ENCODE results near the gene ZSWIM8.

Gene ZSWIM8

DNA sequence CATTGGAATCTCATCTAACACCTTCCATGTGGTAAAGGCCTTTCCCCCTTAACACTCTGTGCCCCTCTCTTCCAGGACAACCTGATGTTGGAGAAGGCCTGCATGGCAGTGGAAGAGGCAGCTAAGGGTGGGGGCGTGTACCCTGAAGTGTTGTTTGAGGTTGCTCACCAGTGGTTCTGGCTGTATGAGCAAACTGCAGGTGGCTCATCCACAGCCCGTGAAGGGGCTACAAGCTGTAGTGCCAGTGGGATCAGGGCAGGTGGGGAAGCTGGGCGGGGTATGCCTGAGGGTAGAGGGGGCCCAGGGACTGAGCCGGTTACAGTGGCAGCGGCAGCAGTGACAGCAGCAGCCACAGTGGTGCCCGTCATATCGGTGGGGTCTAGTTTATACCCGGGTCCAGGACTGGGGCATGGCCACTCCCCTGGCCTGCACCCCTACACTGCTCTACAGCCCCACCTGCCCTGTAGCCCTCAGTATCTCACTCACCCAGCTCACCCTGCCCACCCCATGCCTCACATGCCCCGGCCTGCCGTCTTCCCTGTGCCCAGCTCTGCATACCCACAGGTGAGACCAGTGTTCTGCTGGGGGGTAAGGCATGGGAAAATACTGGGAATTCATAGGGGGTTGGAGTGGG lies 13.6 kb downstream of the ZSWIM8 start:
- no peak for DNase-seq

DNA sequence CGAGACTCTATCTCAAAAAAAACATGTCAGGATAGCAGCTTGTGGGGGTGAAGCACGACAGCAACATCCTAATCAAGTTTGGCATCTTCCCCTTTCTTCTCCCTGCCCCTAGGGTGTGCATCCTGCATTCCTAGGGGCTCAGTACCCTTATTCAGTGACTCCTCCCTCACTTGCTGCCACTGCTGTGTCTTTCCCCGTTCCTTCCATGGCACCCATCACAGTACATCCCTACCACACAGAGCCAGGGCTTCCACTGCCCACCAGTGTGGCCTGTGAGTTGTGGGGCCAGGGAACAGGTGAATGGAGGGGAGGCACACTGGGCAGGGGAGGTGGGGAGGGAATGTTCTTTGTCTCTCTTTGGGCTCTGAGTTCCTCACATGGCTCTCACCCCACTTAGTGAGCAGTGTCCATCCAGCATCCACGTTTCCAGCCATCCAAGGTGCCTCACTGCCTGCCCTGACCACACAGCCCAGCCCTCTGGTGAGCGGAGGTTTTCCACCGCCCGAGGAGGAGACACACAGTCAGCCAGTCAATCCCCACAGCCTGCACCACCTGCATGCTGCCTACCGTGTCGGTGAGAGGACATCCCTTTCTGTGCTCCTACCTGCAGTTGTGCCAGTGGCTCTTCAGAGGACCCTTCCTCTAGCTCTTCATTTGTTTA lies 14.6 kb downstream of the ZSWIM8 start:
- no peak for DNase-seq

DNA sequence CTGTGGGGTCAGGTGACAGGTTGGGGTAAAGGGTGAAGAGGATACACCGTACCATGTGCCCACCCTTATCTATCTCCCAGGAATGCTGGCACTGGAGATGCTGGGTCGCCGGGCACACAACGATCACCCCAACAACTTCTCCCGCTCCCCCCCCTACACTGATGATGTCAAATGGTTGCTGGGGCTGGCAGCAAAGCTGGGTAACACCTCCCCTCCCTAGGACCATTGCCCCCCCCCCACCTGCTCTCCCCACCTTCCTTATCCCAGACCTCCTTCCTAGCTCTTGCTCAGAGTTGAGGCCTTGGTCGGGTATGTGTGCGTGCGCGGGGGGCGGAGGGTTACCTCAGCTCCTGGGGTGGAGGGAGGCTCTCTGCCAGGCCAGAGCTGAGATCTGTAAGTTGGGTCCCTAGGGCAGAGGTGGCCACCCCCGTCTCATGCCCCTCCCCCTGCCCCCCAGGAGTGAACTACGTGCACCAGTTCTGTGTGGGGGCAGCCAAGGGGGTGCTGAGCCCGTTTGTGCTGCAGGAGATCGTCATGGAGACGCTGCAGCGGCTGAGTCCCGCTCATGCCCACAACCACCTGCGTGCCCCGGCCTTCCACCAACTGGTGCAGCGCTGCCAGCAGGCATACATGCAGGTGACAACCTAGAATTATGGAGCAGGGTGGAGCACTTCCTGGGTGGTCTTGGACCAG lies 15.3 kb downstream of the ZSWIM8 start:
- no peak for DNase-seq

DNA sequence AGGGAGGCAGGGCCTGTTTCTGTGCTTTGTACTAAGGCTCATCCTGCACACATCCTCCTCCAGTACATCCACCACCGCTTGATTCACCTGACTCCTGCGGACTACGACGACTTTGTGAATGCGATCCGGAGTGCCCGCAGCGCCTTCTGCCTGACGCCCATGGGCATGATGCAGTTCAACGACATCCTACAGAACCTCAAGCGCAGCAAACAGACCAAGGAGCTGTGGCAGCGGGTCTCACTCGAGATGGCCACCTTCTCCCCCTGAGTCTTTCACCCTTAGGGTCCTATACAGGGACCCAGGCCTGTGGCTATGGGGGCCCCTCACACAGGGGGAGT lies 15.8 kb downstream of the ZSWIM8 start:
- DNase-seq, result no peak

DNA sequence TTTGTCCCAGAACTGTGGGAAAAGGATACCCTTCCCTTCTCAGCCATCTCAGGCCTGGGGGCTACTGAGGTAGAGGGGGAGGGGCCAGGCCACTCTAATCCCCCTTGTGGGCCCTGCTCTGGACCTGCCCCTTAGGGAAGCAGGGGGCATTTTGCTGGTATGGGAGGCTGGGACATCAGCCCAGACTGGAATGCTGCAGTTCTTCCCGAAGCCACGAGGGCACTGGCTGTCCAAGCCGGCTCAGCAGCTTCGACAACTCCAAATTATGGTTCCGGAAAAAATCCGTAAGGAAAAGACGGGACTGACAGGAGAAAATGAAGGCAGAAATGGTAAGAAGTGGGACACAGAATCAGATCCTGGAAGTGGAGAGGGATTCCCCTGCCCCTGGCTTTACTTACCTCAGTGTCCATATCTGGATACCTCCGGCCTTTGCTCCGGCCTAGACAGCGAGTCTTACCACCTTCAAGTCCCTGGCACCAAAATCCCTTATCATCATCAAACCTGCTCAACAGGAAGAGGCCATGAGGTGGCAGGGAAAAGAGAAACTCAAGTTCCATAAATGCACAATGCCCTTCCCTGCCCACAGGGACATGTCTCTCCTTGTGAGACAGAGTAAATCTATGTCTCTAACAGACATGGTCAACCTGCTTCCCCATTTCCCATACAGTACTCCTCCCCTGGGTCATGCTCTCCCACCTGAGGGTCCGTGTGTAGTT lies 17.0 kb downstream of the ZSWIM8 start:
- no peak for DNase-seq

DNA sequence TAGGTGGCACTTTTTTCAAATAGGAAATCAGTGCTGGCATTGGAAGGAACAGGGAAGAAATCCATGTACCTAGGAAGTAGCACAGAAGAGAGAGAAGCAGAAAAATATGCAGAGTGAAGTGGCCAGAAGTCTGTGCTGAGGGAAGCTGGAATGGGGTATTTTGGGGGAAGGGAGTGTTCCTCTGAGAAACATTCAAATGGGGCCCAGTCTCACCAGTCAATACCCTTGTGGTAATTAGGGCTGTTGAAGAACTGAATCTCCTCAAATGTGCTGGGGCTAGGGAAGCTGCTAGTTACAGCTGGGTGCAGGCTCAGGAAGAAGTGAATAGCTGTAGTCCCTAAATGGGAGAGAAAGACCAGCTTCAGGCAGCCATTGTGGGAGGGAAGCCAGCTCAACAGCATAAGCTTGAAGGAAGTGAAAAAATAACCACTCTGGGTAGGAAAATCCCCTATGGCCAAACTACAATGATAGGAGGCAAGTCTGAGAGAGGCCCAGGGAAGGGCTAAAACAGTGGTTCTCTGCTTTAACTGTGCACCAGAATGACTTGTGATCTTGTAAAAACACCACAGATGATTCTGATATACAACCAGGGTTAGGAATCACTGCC lies 18.4 kb downstream of the ZSWIM8 start:
- DNase-seq, result peak; percentile 34

DNA sequence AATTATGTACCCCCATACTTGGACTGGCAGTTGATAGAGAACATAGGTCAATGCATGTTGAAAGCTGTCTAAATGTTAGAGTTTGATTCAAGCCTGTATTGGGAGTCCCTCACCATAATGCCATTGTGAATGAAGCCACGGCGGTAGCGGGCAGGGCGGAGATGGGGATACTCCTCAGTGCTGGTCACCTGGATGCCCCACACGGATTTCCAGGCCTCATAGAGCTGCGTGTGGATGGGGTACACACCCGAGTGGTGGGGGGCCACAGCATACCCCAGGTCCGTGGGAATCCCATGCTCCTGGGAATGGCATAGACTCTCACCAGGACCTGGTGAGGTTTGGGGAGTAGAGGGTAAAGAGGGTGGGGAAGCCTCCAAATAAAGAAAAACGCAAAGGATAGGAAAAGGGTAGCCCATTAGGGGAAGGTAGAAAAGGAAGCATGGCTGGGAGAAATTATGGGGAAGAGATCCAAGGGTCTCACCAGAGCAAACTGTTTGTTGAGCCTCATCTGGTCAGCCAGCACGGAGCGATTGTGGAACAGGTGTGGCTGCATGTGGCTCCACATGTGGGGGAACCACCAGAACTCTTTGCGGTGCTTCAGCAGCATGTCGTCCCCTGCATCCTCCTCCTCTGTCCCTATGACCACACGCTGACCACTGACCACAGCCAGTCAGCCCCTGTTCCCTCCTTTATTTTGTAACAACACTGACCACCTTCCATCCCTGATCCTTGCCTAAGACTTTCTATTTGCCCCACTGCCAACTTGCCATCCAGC lies 21.0 kb downstream of the ZSWIM8 start:
- no peak for DNase-seq

DNA sequence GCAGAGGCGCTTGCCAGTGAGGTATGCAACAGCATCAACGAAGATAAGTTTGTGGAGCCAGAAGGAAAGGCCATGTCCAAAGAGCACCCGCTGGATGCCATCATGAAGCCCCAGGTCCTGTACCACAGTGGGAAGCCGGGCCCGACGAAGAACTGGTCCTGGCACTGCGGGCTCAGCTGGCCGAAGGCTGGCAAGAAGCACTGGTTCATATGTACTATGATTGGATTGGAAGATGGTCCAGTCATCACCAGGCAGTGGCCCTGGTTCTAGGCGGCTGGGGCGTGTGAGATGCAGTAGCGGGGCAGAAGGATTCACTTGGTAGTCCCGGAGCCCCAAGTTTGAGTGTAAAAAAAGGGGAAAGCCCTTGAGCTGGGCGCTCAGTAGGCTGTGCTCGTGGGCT lies 22.1 kb downstream of the ZSWIM8 start:
- DNase-seq, result no peak

DNA sequence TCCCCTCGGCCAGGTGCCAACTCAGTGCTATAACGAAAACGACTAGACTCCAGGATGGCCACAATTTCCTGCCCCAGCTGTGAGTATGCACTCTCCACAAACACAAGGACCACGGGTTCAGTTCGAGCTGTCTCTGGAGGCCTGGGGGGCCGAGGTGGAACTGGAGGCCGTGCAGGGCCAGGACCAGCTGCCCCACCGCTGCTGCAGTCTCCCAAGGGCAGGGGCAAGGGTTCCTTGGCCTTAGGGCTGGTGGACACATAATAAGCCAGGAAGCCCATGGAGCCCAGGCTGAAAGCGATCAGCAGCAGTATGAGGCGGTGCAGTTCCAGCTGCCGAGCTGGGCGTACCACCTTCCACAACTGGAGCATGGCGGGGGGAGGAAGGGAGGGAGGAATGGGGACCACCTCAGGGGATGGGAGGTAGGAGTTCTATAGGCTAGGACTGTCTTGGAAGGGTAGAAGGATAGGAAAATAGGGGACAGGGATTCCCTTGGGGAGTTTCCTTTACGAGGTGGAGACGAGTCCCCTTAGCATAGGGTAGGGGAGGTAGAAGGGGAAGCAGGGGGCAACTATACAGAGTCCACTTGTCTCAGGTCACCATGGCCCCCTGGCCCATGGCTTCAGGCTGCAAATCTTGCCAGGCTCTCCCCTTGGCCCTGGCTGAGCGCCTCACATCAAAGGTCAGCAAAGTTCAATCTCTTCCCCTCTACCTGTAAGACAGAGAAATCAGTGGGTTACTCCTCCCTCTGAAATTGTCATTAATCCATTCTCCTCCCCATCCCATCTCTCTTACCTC lies 22.8 kb downstream of the ZSWIM8 start:
- DNase-seq, result no peak

DNA sequence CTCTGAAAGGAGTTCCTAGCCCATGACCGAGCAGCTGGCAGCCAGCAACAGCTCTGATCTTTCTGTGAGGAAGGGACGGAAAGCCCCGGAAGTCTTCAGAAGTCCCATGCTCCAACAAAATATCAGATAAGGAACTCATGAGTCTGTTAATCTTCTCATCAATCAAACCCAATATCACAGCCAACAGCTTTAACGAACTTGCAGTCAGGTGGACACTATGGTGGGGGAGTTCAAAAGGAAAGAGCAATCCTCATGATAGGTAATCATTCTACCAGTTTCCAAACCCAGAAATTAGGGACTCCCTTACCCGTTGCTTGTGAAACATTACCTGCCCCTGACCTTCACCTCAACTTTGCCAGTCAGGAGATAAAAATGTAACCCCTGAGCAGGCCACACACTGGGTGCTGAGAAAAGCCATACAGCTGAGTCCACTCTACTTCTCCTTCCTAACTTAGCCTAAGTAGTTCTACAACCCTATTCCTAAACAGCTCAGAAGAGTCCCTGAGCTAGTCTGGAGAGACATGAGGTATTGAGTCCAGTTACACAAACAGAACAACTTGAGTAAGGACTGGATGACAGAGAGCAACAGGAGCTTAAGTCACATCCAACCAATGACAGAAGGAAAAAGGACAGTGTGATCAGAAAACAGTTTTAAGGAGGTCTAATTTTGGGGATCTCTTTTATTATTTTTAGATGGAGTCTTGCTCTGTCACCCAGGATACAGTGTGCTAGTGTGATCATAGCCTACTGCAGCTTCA lies 23.8 kb downstream of the ZSWIM8 start:
- DNase-seq, result no peak

DNA sequence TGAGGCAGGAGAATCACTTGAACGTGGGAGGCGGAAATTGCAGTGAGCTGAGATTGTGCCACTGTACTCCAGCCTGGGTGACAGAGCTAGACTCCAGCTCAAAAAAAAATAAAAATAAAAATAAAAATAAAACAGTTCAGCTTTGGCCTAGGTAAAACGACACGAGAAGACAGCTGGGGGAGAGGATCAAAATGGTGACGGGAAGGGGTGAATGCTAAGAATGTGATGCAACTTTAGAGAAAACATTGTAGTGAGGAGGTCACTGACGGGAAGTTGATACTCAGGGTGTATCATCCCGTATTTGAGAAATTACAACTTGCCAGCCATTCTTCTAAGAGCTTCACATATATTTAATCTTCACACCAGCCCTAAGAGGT lies 24.9 kb downstream of the ZSWIM8 start:
- peak; percentile 53 for DNase-seq

DNA sequence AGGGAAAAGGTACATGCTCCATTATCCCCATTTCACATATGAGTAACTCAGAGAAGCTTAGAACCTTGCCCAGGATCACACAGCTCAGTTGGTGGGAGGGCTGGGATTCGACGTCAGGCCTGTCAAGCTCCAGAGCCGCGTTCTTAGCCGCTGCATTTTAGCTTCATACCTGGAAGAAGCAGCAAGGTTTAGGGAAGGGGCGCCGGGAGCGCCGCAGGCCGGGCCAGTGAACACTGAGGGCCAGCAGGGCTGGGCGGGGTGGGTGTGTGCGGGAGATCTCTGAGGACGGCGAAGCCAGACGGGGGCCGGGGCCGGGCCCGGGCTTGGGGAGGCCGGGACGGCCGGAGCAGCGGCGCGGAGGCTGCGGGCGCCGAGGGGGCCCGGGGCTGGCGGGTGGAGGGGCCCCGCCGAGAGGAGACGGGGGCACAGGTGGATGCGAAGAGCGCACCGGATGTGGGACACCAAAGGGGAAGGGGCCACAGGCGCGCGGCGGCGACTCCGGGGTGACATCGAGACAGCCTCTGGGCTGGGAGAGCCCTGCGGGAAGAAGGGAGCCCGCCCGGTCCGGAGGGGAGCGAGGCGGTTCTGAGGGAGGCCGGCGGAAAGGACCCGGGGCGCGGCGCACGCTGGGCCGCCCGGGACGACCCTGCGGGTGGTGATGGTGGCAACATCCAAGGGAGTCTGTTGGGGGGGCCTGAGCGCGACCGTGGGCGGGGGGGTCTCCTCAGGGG lies 25.5 kb downstream of the ZSWIM8 start:
- peak; percentile 65 for DNase-seq

DNA sequence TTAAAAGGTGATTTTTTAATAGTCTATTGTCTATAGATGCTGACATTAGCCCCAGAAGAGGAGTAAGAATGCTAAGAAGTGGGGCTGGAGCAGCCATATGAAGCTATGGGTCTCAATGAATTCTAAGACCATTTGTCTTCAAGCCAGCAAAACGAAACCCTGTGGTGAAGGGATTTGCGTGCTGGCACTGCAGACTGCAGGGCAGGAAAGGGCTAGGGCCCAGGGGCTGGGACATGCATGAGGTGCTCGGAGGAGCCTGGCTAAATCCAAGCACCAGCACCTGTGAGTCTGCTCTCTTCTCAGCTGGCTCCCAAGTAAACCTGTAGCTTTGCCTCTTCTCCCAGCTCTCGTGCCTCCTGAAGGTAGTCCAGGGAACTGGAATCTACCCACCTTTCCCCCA lies 27.3 kb downstream of the ZSWIM8 start:
- DNase-seq, result no peak

DNA sequence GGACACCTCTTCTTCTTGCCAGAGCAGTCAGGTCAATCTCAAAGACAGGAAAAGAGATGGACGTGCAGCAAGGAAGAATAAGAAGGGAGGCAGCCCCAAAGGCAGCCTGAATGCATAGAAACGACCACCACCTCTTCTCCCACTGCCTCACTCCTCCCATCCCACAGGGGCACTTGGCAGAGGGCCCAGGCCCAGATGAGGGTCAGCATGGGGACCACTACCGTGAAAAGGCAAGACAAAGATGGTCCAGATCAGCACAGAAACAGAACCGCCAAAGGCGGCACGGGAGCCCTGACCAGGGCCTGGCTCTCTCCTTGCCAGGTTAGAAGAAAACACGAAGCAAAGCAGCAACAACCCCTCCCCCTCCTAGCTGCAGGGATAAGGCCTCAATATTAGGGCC lies 27.9 kb downstream of the ZSWIM8 start:
- DNase-seq, result no peak

DNA sequence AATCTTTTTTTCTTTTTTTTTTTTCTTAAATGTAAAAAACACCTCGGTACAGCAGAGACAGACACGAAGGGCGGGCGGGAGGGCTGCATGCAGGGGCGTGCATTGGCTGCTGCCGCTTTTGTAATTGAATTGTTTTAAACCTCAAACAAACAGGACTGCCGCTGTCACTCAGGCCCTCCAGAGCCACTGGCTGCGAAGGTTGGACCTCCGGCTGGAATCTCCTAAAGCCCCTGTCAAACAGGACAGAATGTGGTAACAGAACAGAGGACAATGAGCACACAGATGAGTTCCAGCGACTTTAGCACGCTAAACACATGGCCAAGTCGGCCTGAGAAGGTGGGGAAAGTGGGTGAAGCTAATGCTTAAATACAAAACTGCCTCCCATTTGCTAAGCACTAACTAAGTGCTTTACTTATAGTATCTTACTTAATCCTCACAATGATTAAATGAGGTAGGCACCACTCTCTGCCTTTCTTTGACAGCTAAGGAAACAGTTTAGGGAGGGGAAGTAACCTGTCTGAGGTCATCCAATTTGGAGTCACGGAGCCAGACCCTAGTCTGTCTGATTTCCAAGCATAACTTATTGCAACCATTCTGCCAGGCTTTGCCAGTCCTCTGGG lies 29.0 kb downstream of the ZSWIM8 start:
- DNase-seq, result no peak

DNA sequence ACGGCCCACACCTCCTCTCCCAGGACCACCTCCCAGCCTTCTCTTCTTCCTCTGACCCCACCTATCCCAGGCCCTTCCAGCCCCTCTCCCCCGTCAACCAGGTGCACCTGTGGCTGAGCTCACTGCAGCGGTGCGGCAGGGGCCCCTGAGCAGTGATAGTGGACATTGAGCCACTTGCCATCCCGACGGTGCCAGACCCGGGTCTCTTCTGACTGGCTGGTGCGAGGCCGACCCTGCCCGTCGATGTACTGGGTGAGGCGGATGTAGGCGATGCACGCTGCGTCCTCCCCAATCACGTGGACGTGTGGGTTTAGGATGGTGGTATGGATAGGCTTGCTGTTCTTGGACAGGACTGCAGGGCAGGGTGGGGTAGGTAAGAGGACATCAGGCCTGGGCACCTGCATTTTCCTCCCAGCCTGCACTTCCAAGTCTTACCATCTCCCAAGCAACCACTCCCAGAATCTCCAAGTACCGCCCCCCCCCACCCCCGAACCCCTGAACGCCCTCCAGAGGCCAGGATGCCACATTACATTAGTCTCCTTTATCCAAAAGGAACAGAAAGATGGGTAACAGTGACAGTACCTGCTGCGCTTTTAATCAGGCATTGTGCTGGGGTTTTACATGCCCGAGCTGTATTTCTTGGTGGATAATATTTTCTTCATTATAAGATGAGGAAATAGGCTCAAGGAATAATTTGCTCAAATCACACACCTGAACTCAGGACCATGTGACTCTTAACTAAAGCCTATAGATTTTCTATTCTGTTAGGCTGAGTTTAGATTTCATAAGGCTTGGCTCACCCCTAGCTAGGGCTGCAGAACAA lies 29.7 kb downstream of the ZSWIM8 start:
- peak; percentile 10 for DNase-seq

DNA sequence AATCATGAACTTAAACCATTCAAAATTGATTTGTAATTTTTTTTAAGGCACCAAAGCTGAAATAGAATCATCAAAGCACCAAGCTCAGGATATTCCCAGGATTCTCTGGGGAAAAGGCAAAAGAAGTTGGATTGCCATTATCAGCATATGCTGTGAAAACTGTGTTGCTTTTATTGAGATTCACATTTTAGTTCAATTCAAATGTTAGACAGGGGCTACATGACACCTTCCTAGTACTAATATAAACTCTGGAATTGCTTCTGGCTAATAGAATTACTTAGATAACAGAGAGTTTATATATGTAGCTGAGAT lies 30.3 kb downstream of the ZSWIM8 start:
- DNase-seq, result no peak

DNA sequence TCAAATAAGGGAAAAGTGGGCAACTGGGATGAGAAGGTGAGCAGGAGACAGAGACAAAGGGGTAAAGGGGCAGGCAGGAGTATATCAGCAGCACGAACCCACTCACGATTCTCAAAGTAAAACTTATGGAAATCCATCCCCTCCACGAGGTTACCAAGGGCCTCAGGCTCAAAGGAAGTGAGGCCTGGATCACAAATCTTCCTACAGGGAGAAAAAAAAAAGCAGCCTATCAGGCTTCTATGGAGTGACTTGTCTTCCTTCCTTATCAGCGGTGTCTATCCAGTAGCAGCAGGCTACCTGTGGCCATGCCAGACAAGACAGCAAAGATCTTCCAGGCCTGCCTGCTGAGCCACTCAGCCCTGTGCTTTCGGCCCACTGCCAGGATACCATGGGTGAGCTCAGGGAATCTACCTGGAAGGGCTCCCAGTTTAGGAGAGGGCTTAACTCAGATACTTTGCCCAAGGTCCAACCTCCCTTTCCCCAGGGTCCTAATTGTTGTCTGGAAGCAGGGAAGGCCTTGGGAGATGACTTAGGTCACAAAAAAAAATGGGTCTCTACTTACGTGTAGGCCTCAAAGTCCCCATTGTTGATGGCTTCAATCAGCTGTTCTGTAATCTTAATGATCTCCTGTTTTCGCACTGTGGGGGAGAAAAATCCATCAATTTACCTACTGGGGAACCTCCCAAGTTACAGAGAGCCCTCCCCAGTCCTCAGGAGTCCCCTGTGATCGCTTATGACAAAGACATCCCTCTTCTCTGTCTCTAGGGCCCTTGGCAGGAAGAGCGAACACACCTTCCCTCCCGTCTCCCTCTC lies 31.7 kb downstream of the ZSWIM8 start:
- no peak for DNase-seq

Measured in activated CD4-positive, alpha-beta T cell treated with anti-CD3 and anti-CD28 coated beads, Interleukin-10, Interleukin-2, amounts not matched to agents 100 ng/mL and 50 ng/mL, durations not matched to agents 16 hours and 8 hours (primary cell).